HepG2 (cell line): Measurements from ENCODE around the gene WIPF2. TPM values are rescaled to one million over a fixed set of nuclear protein-coding genes. Genes with fewer than 3 reads are reported as not detected.

Experiments
- AKNA ChIP-seq: sonication (generic); formaldehyde crosslinking; IDR thresholded peaks from 2 replicates; pipeline ENCODE4 v1.4.0; 2020; ENCODE audit warnings: missing genetic modification reagents, borderline replicate concordance
- CBX1 ChIP-seq: IDR thresholded peaks from one replicate; pipeline ENCODE4 v1.6.1; 2016; ENCODE audit warnings: antibody characterized with exemption, low read depth
- GTF3A ChIP-seq: sonication (generic); formaldehyde crosslinking; conservative IDR thresholded peaks from 2 replicates; pipeline ENCODE4 v1.4.0; 2020; ENCODE audit warnings: mild to moderate bottlenecking, missing genetic modification reagents
- IRX3 ChIP-seq: sonication (generic); formaldehyde crosslinking; IDR thresholded peaks from 2 replicates; pipeline ENCODE4 v1.8.1; 2023; ENCODE audit warnings: mild to moderate bottlenecking, low read depth, missing genetic modification reagents, borderline replicate concordance
- MEIS2 ChIP-seq: sonication (generic); formaldehyde crosslinking; IDR thresholded peaks from 2 replicates; pipeline ENCODE4 v1.9.0; 2021; ENCODE audit warnings: mild to moderate bottlenecking, missing genetic modification reagents
- NCOA5 ChIP-seq: sonication (generic); formaldehyde crosslinking; IDR thresholded peaks from 2 replicates; pipeline ENCODE4 v1.4.0; 2020; ENCODE audit warnings: missing genetic modification reagents
- NFYC ChIP-seq: IDR thresholded peaks from 2 replicates; pipeline ENCODE4 v1.6.1; 2016; ENCODE audit warnings: missing genetic modification reagents, missing compliant biosample characterization
- NKX3-1 ChIP-seq: sonication (generic); formaldehyde crosslinking; IDR thresholded peaks from 2 replicates; pipeline ENCODE4 v1.5.0; 2020; ENCODE audit warnings: missing genetic modification reagents
- RBM22 ChIP-seq: fragments of 200-400 bp; formaldehyde crosslinking; optimal IDR thresholded peaks from 2 replicates; pipeline ENCODE3; 2017; ENCODE audit warnings: mild to moderate bottlenecking, low read length, moderate library complexity
- RFXANK ChIP-seq: IDR thresholded peaks from 2 replicates; pipeline ENCODE4 v1.6.1; 2016
- SOX5 ChIP-seq: IDR thresholded peaks from 2 replicates; pipeline ENCODE4 v1.6.1; 2016; ENCODE audit warnings: borderline replicate concordance
- ZBTB1 ChIP-seq: sonication (generic); formaldehyde crosslinking; IDR thresholded peaks from 2 replicates; pipeline ENCODE4 v1.4.0; 2020; ENCODE audit warnings: missing genetic modification reagents, borderline replicate concordance
- ZKSCAN8 ChIP-seq: IDR thresholded peaks from 2 replicates; pipeline ENCODE4 v1.6.1; 2016; ENCODE audit warnings: borderline replicate concordance, missing genetic modification reagents, missing compliant biosample characterization
- ZNF451 ChIP-seq: sonication (generic); formaldehyde crosslinking; IDR thresholded peaks from 2 replicates; pipeline ENCODE4 v1.5.0; 2020; ENCODE audit warnings: mild to moderate bottlenecking, missing genetic modification reagents
- polyA plus RNA-seq, 8 experiments: library from polyadenylated mRNA; depleted of rRNA in 3 of 8; stranded (reverse) in 7 of 8; unstranded in 1 of 8; fragments of >200 nt; fragmentation: Illumina TruSeq in 4 of 8; extraction: Trizol in 4 of 8; gene quantifications; 2 replicates each; pipeline versions ENCODE4 v1.2.1 to v1.2.3, GENCODE V29; 2011 to 2016; ENCODE audit warnings: low read depth in 4 of 8, missing spikeins in 1 of 8, mixed read lengths in 1 of 8; ENCODE audit not compliant: insufficient read depth in 1 of 8
- total RNA-seq, 5 experiments: library from RNA; depleted of rRNA; stranded (reverse); fragments of >200 nt; fragmentation: Illumina TruSeq; extraction: Trizol; gene quantifications; 2 replicates each; pipeline ENCODE4 v1.2.3, GENCODE V29; 2016; ENCODE audit warnings: low read depth in 1 of 5
- TF ChIP-seq, protein P1 (sequence below): sonication (generic); formaldehyde crosslinking; IDR thresholded peaks from 2 replicates; pipeline ENCODE4 v1.4.0; 2020; ENCODE audit warnings: mild to moderate bottlenecking, missing genetic modification reagents
- TF ChIP-seq, protein P2 (sequence below): sonication (generic); formaldehyde crosslinking; IDR thresholded peaks from 2 replicates; pipeline ENCODE4 v1.5.0; 2020; ENCODE audit warnings: missing genetic modification reagents
- TF ChIP-seq, protein P3 (sequence below): IDR thresholded peaks from 2 replicates; pipeline ENCODE4 v1.6.1; 2016; ENCODE audit warnings: missing genetic modification reagents, missing compliant biosample characterization
- TF ChIP-seq, protein P4 (sequence below): sonication (generic); formaldehyde crosslinking; IDR thresholded peaks from 2 replicates; pipeline ENCODE4 v1.8.0; 2022; ENCODE audit warnings: mild to moderate bottlenecking, missing genetic modification reagents

WIPF2 gene
- total and polyA plus RNA-seq, 2 of the 13 experiments (the other 11 are each of a cell fraction or from before 2014, with no cell fraction given) = 7.2 to 10.8 TPM

- TF ChIP-seq, protein P1, sequence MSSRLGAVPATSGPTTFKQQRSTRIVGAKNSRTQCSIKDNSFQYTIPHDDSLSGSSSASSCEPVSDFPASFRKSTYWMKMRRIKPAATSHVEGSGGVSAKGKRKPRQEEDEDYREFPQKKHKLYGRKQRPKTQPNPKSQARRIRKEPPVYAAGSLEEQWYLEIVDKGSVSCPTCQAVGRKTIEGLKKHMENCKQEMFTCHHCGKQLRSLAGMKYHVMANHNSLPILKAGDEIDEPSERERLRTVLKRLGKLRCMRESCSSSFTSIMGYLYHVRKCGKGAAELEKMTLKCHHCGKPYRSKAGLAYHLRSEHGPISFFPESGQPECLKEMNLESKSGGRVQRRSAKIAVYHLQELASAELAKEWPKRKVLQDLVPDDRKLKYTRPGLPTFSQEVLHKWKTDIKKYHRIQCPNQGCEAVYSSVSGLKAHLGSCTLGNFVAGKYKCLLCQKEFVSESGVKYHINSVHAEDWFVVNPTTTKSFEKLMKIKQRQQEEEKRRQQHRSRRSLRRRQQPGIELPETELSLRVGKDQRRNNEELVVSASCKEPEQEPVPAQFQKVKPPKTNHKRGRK = no peak
- TF ChIP-seq CBX1 (no peak), AKNA (no peak), IRX3 (peak; percentile 66; the same call in 1 of the 2 replicates), GTF3A (CRISPR knock-in tag) (0 out of 2 replicates have a peak, but pooled peaks have one; percentile 72), NKX3-1 (peak; percentile 71; the same call in 1 of the 2 replicates), RFXANK (no peak), ZBTB1 (CRISPR knock-in tag) (no peak), ZKSCAN8 (CRISPR knock-in tag) (0 out of 2 replicates have a peak, but pooled peaks have one; percentile 7), SOX5 (CRISPR knock-in tag) (peak; percentile 46; the same call in 1 of the 2 replicates), MEIS2 (CRISPR knock-in tag) (peak; percentile 54; the same call in 1 of the 2 replicates), RBM22 (no peak), NCOA5 (no peak), NFYC (peak; percentile 97), ZNF451 (CRISPR knock-in tag) (peak; percentile 85)
- TF ChIP-seq, protein P2, sequence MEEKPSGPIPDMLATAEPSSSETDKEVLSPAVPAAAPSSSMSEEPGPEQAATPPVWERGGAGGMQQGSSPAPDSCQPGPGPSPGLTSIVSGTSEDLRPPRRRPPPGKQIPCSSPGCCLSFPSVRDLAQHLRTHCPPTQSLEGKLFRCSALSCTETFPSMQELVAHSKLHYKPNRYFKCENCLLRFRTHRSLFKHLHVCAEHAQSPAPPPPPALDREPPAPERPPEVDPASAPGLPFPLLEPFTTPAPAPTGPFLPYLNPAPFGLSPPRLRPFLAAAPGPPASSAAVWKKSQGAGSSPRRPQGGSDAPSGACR (CRISPR knock-in tag) = 0 out of 2 replicates have a peak, but pooled peaks have one; percentile 36
- TF ChIP-seq, protein P3, sequence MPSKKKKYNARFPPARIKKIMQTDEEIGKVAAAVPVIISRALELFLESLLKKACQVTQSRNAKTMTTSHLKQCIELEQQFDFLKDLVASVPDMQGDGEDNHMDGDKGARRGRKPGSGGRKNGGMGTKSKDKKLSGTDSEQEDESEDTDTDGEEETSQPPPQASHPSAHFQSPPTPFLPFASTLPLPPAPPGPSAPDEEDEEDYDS (CRISPR knock-in tag) = peak; percentile 92
- TF ChIP-seq, protein P4, sequence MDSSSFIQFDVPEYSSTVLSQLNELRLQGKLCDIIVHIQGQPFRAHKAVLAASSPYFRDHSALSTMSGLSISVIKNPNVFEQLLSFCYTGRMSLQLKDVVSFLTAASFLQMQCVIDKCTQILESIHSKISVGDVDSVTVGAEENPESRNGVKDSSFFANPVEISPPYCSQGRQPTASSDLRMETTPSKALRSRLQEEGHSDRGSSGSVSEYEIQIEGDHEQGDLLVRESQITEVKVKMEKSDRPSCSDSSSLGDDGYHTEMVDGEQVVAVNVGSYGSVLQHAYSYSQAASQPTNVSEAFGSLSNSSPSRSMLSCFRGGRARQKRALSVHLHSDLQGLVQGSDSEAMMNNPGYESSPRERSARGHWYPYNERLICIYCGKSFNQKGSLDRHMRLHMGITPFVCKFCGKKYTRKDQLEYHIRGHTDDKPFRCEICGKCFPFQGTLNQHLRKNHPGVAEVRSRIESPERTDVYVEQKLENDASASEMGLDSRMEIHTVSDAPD (CRISPR knock-in tag) = peak; percentile 78
Observed at GRCh38 chr17:40287494-40288369, 68.6 kb downstream of the WIPF2 start, which contains the start of gene CDC6 (continued).
